Dermis microvascular lymphatic vessel endothelial cell (primary cell): ENCODE data around the gene CHST8. TPM values are rescaled to one million over a fixed set of nuclear protein-coding genes. Genes with fewer than 3 reads are reported as not detected.
"Not testable (repeated sequence)": the region's sequence is repeated elsewhere in the genome, so short reads cannot be mapped to it uniquely, and the experiment has no call there.

ENCODE experiments used
- DNase-seq, 2 donors: peaks; one replicate each; pipeline versions ENCODE4 v3.0.0 to v3.0.0-alpha.2; 2010; ENCODE audit warnings: low read depth in 2 of 2
- total RNA-seq: library from RNA; depleted of rRNA; stranded (reverse); fragments of >200 nt; gene quantifications from 2 replicates; pipeline ENCODE4 v1.2.1, GENCODE V29; 2014

Gene CHST8
- total RNA-seq, 1 donor from 2014 or later = under 0.01 TPM

DNA sequence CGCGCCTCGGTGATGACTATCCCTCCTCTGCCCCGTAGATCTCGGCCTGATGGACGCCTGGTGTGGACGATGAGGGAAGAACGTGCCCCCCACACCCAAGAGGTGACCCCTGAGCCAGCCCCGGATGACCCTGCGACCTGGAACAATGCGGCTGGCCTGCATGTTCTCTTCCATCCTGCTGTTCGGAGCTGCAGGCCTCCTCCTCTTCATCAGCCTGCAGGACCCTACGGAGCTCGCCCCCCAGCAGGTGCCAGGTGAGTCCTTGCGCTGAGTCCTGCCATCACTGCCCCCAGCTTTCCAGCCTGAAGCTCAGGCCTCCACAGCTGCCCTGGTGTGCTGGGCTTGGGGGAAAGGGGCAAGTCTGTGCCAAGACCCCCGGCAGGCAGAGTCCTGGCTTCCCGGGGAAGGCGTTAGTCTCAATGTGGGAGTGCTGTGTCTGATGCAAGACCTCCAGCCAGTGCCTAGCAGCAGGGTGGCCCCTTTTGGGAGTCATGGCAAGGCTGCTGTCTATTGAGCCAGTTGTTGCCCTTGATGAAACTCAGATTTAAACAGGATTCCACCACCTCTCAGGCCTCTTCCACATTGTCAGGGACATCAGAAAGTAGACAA is 67.5 kb downstream of the CHST8 start:
- DNase-seq = no peak

DNA sequence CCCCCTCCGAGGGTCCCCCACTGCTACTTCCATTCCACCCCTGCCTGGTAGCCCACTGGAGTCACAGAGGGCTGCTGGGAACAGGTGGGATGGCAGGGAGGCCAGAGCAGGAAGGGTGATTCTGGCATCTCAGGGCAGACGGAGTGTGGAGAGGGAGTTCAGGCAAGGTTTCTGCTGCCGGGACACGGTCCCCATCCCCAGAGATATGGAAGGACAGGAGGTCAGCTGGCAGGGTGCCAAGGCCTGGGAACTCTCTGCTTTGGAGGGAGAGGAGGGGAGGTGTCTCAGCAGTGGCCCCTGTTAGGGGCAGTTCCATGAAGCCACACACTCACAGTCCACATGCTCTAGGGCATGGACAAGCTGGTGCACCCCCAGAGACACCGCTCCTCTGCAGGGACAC is 68.1 kb downstream of the CHST8 start:
- no peak for DNase-seq

DNA sequence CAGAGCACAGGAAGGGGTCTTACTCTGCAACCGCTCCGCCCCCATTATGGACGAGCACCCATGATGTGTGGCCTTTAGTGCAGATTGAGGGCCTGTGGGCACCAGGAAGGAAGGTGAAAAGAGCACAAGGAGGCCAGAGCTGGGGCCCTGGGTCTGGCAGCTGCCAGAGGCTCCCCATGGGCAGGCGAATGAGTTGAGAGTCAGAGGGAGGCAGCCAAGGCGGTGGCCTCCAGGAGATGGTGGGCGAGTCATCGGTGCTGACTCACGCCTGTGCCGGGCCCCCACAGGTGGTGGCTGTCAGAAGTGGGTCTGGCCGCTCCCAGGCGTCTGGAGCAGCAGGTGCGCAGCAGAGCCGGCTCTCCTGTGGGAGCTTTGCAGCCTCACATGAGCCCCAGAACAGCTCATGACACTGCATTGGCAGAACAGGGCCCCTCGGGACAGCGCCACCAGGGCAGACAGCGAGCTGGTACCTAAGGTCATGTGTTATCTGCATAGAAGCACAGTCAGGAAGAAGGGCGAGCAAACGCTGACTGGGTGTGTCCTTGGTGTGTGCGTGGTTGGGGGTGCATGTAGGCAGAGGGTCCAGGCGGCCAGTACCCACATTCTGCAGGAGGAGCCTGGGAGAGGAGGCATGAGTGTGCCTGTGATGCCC is 68.8 kb downstream of the CHST8 start:
- DNase-seq = no peak

DNA sequence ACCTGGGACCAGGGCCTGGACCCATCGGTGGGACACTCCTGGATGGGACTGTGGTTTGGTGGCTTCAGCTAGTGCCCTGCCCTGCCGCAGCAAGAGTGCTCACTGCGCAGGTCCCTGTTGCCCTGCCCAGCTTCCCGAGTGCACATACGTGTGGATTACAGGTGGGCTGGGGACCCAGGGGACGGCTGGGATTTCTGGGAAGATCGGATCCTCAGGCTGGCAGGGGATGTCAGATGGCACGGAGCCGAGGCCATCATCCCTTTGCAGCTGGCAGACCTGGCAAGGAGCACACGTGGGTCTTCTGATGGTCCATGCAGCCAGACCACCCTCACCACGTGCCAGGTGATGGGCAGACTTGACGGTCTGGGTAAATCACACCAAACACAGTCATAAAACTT is 69.3 kb downstream of the CHST8 start:
- DNase-seq = no peak

DNA sequence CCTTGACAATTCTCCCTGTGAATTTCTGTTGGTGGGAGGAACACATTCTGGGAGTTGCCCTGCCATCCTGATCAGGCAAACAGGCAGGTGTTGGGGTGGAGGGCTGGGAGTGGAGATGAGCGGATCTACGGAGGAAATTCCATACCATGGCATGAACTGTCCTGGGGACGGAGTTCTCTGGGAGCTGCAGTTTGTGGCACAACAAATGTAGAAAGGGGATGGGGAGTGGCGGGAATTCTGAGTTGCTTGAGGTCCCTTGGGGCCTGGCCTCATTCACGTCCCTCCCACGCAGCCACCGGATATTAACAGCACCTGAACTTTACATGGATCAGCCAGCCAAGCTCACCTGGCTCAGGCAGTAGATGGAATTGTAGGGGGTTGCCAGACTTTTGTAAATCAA is 70.0 kb downstream of the CHST8 start:
- DNase-seq = no peak

DNA sequence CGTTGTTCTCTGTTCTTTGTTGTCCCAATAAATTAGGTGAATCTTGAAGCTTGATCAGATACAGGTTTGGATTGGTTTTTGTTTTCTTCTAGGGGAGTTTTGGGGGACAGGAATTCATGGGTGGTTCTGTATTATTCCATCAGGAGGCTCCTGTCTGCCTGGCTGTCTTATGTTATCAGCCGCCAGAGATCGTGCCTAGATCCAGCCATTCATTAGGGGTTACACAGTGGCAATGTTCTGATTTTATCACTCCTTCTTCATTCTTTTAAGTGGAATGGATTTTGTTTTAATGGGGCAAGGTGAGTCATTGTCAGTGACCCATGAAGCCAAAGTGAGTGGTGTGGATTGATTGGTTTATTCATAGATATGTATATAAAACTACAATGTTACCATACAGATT is 71.9 kb downstream of the CHST8 start:
- DNase-seq = no peak

DNA sequence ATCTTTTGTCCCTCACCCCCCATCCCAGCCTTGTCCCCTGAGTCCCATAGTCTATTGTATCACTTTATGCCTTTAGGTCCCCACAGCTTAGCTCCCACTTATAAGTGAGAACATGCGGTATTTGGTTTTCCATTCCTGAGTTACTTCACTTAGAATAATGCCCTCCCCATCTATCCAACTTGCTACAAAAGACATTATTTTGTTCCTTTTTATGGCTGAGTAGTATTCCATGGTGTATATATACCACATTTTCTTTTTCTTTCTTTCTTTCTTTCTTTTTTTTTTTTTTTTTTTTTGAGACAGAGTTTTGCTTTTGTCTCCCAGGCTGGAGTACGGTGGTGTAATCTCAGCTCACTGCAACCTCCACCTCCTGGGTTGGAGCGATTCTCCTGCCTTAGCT is 73.8 kb downstream of the CHST8 start:
- not testable (repeated sequence) for DNase-seq

DNA sequence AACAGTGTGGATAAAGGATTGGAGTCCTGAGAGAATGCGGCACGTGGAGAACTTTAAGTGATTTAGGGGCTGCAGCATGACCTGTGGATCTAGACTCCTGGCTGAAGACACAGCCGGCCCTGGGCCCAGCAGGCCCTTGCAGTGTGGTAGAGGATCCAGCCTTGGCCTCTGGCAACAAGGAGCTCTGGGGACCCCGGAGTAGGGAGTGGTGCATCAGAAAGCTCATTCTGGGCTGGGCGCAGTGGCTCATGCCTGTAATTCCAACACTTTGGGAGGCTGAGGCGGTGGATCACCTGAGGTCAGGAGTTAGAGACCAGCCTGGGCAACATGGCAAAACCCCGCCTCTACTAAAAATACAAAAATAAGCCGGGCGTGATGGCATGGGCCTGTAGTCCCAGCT is 76.0 kb downstream of the CHST8 start:
- DNase-seq = no peak

DNA sequence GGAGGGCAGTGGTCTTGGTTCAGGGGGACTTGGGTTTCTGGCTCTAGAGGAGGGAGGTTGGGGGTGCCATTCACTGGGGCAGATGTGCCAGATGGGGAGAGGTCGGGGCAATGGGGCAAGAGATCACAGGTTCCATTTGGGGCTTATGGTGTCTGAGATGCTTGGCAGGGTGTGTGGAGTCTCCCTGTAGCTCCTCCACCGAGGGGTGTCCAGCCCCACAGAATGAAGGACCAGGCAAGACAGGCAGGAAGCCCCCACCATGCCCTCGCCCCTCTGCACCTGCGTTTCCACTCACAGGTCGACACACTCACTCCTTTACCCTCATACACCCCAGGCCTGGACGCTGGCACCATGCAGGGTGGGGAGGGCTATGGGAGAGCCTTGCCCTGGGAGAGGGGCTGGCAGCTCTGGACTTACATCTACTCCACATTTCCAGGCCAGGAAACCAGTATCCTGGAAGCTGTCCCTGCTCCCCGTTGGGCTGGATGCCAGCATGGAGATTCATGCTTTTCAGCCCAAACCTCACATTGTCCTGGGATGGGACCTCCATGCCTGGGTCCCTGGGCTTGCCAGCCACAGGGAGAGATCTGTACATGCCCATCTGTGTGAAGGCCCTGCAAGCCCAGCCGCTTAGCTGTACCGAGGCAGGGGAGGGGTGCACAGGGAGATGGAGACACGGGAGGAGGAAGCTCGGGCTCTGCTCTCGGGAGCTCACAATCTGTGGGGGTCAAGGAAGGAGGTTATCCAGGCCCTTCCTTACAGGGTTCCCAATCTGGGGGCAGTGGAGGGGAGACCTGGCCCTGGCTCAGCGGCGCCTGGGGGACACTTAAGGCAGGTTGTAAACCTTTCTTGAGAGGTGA is 77.1 kb downstream of the CHST8 start:
- no peak for DNase-seq

DNA sequence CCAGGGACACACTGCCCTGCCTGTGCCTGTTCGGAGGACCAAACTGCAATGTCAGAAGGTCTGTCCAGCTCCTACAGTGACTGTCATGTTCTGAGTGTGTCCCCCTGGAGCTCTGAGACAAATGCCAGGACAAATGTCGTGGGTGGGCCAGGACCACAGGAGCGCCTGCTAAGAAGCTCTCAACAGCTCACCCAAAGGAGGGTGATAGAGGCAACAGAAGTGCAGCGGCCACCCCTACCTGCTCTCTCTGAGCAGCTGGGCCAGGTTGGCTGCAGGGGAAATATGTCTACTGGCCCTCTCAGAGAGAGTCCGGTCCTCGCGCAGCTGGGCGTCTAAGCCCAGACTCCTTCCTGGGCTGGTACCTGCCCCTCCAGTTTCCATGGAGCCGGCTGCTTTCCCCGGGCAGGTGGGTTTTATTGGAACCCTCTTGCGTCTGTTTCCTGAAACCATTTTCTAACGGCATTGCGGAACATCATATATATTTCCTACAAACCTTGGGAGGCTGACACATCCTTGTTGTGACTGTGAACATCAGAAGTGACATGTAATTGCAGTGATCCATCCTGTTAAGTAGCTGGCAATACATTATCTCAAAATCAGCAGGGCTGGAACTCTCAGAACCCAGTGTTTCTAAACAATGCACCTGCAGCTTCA is 78.1 kb downstream of the CHST8 start:
- DNase-seq = no peak

DNA sequence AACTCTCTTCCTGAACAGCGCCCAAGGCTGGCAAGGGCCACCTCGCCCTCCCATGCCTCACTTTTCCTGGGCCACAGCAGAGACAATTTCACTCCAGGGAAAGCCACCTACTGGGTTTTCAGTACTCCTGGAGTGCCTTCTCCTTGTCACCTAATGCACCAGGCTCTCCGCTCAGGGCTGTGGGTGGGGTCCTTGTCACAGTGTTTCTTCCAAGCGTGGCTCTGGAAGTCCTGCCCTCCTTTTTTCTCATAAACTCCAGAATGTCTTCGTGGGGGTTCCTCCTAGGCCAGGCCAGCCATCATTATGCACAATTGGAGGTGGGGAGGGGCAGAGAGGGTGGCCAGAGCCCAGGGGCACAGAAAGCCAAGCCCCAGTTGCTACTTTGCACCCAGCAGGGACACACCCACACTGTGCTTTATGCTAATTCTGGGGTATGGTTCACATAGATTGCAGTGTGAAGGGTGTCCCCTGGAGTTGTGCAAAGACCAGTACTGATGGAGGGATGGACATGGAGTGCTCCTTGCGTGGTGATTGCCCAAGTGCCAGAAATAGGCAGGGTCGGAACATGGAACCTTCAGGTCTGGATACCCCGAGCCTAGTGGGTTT is 78.8 kb downstream of the CHST8 start:
- no peak for DNase-seq

DNA sequence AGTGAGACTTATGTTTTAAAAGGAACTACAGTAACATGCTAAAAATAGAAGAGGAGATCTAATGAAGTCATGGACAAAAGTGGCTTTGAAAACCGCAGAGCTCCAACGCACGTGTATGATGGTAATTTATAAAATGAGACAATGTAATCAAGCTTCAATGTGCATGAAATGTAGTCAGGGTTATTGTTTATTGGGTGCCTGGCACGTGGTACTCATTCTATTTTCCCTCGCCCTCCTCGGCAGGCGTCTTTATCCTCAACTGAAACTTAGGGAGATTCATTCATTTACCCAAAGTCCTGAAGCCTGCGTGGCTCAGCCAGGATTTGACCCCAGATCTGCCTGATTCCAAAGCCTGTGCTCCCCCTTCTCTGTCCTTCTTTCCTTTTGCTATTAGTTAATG is 79.8 kb downstream of the CHST8 start:
- DNase-seq = no peak

DNA sequence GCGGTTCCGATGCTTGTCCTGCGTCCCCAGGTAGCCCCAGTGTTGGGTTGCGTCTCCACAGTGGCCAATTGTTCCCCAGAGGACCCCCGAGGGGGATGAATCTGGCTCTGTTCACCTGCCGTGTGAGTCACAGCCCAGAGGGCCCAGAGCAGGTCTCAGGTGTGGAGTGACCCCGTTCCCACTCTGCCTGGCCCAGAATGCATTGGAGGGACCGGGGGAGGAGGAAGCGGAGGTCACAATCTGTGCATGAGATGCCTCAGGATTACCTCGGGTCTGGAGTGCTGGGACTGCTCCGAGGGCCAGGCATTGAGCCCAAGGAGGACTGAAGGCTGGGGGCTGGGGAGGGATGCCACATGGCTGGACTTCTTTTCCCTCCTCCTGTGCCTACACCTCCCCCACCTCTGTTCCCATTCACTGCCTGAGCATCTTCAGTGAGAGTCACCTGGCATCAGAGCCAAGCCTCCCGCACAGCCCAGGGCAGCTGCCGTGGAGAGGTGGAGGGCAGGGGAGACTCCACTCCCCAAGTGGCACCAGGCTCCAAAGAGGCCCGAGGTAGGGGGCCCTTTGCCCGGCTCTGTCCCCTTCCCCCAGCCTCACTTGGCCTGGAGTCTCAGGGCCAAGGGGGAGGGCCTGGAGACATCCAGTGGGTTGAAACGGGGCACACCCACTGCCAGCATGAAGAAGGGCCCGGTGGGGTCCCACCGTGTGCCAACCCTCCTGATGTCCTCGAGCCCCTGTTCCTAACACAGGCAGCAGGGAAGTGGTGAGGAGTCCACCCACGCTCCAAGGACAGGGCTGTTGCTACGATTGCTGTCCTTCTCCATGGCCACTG is 81.1 kb downstream of the CHST8 start:
- DNase-seq = no peak

DNA sequence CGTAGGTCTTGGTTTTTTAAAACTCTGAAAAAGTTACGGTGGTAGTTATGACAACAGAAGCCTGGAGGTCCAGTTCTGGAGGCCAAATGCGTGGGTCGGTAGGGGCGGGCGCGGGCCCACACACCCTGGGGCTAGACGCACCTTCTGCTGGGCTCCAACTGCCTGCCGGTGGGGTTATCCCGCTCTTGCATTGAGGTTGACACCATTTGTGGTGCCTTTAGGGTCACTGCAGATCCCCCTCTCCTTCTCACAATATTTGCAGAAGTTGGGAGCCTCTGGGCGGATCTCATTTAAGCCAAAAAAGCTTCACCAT is 81.6 kb downstream of the CHST8 start:
- no peak for DNase-seq

DNA sequence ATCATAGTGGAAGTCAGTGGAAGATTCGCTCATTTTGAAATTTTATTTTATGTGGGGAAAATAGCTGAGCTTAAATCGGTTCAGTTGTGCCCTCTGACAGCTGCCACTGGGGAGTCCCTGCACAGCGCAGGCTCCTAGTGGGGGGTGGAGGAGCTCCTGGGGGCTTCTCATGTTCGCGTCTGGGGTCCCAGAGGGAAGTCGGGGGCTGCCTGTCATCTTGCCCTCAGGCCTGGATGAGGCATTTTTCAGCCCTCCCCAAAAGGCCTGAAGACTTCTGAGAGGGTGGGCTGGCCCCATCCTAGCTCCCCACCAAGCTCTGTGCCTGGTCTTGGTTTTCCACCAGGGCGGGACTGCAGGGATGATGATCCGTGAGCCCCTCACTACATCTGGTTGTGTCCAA is 82.1 kb downstream of the CHST8 start:
- DNase-seq = no peak

DNA sequence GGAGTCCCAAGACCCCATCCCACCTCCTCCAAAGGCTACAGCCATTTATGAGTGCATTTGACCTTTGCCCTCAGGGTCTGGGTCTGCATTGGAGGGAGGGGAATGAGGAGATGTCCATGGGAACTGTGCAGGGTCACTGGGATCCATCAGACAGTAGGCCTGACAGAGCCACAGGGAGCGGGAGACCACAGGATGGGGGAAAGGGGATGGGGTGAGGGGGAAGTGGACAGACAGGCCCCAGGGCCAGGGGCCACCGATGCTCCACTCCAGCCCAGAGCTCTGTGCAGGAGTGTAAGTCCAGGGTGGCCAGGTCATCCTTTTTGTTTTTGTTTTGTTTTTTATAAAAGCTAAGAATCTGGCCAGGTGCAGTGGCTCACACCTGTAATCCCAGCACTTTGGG is 82.5 kb downstream of the CHST8 start:
- no peak for DNase-seq

DNA sequence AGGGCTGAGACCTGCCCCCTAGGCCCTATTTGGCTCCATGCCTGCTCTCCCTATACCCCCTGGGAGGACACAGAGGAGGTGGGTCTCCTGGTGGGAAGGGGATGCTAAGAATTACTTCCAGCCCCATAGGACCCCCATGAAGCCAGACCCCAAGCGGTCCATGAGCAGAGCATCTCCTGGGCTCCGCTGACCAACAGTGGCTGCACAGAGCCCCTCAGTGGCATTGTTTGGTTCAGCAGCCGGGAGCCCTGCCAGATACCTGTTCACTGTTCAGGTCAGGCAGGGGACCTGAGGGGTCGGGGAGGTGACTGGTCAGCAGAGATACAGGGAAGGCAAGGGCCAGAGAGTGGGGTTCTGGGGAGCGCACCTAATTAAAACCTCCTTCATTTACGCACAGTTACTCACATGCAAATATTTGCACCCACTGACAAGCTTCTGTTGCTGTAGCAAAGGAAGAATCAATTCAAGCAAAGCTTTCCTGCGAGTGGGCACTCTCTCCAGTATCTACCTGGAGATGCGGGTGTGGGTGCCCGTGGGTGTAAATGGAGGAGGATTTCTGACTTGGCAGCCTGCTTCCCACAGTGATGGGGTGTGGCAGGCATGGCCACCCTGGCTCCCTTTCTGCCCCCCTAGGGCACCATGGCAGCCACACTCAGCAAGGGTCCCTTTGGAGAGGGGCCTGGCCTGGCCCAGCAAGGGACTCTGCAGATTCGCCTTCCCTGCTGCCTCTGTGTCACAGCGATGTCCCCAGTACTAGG is 83.5 kb downstream of the CHST8 start:
- no peak for DNase-seq

DNA sequence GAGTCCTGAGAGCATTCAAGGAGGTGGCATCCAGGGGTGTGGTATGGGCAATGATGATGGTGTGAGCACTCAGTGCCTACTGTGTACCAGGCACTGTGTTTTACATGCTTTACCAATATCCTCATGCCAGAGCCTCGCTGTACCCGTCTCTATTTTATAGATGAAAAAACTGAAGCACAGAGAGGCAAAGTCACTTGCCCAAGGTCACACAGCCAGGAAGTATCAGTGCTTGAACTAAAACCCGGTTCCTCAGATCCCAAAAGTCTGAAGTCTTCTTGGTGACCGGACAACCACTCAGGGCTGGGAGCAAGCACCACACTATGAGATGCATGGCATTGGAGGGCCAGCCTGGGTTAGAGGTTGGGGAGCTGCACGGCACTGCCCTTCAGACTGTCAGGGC is 84.1 kb downstream of the CHST8 start:
- no peak for DNase-seq

DNA sequence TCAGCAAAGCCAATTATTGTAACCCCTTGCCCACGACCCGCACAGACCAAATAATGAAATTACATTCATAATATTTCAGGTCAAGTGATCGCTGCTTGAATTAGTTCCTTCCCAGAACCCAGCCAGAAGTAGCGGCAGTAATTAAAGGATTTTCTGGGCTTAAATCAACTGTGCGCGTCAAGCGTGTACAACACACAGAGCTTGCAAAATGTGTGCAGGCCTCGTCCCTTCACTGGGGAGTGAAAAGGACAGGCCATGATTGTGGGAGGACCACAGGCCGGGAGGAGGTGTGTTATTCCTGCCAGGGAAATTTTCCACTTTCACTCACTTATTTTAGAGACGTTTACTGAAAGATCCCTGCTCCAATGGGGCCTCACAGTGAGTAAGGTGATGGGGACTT is 84.9 kb downstream of the CHST8 start:
- DNase-seq = no peak

DNA sequence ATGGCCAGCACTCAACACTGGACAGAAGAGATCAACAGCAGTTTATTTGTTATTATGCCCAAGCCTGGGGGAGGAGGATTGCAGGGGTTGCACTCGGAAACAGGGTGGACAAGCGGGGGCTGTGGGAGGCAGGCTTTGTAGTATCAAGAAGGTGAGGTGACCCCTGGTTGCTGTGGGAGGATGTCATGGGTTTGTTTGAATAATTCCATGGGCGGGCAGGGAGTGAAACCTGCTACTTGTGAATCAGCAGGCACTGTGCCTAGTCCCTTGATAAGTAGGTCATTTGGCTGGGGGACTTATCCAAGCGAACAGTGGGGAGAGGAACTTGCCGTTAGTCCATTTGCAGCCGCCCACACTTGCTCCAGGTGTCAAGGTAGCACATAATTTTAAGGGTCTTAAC is 90.5 kb downstream of the CHST8 start:
- DNase-seq = no peak
